Stimulated activated CD4-positive, alpha-beta T cell treated with anti-CD3 and anti-CD28 coated beads, Interleukin-4, amount 100 ng/mL, for 4 hours (primary cell): ENCODE measurements around the gene SYCP1.
"Not testable (repeated sequence)": the region's sequence is repeated elsewhere in the genome, so short reads cannot be mapped to it uniquely, and the experiment has no call there.

ENCODE experiments used
- DNase-seq, 2 experiments: peaks; one replicate each; pipeline ENCODE4 v3.0.0-alpha.2; 2020

SYCP1 gene

DNA sequence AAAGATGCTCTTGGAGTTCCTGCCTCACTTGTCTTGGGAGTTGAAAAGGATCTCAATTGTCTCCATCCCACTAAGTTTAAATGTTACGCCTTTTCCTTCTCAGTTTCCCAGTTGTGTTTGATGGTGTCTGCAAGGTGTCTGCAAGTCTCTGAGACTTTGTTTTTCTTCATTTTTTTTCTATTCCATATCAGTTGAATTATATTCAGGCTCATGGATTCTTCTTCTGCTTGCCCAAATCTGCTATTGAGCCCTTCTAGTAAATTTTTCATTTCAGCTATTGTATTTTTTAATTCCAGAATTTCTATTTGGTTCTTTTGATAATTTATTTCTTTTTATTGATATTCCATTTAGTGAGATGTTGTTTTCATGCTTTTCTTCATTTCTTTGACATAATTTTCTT, 127.6 kb downstream of the SYCP1 start:
- no peak for DNase-seq

DNA sequence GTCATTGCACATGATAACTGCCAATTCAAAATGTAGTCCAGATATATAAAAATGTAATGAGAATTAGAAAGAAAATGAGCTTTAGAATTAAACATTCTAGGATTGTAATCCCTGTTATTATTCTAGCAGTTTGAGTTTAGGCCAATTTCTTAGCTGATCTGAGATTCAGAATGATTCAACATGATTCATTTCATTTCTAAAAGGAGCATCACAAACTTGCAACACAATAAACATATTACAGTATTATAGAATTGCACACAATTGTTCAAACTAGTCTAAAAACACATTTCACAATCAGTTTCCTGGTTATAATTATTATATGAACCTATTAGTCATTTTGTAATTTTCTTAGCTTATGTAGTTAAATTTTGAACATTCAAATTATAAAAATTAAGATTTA, 131.6 kb downstream of the SYCP1 start:
- DNase-seq, result no peak

DNA sequence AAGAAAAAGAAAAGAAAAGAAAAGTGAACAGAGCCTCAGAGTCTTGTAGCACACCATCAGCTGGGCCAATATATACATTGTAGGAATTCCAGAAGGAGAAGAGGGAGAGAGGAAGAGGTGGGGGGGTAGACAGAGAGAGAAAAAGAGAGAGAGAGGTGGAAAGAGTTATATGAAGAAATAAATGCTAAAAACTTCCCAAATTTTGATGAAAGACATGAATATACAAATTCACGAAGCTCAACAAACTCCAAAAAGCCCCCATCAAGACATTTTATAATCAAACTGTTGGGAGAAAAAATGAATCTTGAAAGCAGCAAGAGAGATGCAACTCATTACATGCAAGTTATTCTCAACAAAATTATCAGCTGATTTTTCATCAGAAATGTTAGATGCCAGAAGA, 133.4 kb downstream of the SYCP1 start:
- DNase-seq, result no peak

DNA sequence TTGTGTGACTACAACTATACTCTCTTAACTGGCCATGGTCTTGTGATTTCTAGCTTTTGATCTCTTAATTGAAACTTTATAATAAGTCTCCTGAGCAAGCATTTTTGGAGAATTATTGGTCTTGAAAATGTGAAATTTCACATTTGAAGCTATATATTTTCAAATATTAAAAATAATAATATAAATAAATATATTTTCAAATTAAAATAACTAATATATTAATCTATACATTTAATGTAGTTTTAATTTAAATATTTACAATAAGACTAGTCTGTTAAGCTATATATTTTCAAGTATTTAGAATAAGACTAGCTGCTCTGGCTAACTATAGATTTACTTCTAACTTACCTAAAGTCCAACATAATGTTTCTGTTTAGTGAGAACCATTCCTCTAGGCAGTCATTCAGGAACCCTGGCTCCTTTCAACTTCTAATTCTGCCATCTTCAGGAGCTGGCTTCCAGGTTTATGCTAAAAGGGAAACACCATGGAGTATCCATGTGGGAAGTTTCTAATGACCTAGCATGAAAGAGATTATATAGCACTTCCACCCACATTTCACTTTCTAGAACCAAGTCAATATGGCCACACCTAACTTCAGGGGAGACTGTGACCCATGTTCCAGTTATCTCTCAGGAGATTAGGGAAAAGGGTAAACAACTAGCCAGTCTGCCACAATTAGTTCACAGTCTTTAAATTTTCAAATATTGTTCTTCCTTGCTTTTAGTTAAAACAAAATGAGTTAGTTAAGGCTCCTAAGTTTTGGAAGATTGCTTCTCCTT, 143.0 kb downstream of the SYCP1 start:
- no peak for DNase-seq

DNA sequence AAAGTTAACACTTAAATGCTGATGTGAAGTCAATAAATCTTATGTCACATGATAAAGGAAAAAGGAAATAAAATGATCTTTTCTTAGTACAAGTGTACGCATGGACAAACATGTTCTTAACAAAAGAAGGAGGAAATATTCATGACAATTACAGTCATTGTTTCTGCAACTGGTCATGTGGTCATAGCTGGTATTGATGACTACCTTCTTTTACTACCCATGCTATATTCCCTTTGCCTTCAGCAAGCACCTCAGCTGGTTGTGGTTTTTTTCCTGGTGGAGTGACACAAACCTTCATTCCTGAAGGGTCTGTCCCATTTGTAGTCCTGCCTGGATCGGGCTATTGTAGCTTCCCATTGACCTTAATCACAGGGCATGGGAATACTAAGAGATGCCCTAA, 151.5 kb downstream of the SYCP1 start:
- DNase-seq, result no peak

DNA sequence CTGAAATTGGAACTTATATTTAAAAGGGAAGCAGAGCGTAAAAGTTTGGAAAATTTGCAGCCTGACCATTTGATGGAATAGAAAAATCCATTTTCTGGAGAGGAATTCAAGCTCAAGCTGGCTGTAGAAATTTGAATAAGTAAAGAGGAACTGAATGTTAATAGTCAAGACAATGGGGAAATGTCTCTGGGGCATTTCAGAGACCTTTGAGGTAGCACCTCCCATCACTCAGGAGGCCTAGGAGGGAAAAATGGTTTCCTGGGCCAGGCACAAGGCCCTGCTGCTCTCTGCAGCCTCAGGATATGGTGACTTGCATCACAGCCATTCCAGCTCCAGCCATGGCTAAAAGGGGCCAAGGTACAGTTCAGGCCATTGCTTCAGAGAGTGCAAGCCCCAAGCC, 157.3 kb downstream of the SYCP1 start:
- no peak for DNase-seq

DNA sequence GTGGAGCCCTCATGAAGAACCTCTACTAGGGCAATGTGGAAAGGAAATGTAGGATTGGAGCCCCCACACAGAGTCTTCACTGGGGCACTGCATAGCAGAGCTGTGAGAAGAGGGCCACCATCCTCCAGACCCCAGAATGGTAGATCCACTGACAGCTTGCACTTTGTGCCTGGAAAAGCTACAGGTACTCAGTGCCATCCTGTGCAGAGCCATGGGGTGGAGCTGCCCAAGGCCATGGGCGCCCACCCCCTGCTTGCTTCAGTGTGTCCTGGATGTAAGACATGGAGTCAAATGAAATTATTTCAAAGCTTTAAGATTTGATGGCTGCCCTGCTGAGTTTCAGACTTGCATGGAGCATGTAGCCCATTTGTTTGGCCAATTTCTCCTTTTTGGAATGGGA, 157.8 kb downstream of the SYCP1 start:
- no peak for DNase-seq

DNA sequence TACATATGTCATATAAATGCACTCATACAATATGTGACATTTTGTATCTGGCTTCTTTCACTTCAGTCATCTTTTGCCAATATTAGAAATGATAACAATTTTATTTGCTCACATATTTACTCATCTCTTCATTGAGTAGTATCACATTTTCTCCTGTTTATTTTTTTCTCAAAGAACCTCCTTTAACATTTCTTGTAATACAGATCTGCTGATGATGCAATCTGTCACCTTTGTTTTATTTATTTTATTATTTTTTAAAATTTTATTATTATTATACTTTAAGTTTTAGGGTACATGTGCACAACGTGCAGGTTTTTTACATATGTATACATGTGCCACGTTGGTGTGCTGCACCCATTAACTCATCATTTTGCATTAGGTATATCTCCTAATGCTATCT, 159.1 kb downstream of the SYCP1 start:
- no peak for DNase-seq

DNA sequence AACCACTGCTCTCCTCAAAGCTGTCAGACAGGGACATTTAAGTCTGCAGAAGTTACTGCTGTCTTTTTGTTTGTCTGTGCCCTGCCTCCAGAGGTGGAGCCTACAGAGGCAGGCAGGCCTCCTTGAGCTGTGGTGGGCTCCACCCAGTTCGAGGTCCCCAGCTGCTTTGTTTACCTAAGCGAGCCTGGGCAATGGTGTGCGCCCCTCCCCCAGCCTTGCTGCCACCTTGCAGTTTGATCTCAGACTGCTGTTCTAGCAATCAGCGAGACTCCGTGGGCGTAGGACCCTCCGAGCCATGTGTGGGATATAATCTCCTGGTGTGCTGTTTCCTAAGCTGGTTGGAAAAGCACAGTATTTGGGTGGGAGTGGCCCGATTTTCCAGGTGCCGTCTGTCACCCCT, 164.9 kb downstream of the SYCP1 start:
- DNase-seq, result not testable (repeated sequence)

DNA sequence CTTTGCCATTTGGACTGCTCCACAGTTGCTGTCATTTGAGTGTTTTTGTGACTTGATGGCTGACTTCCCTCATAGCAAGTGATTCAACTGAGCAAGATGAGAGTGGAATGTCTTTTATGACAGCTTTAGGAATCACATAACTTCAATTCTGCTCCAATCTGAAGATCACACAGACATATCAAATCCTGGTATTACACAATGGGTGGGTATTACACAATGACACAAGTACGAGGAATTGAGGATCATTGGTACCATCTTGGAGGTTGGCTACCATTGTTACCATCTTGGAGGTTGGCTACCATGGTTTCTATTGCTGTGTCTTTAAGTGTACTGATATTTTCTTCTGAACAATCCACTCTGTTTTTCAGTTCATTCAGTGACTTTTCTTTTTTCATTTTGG, 166.5 kb downstream of the SYCP1 start:
- no peak for DNase-seq

DNA sequence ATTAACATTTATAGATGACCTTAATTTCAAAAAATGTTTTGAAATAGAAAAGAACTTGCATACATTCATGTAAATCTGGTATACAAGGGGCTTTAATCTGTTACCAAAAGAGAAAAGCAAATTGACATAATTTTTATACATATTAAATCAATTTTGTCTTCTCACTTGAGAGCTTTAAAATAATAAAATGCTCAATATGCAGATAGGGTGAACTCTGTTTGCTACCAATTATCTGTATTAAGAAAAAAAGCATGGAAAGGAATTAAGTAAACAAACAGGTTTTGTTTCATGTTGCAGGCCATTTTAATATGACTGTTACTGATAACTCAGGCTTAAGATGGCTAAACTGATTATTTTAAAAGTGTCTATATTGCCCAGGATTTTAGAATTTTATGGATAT, 168.9 kb downstream of the SYCP1 start:
- DNase-seq, result no peak

DNA sequence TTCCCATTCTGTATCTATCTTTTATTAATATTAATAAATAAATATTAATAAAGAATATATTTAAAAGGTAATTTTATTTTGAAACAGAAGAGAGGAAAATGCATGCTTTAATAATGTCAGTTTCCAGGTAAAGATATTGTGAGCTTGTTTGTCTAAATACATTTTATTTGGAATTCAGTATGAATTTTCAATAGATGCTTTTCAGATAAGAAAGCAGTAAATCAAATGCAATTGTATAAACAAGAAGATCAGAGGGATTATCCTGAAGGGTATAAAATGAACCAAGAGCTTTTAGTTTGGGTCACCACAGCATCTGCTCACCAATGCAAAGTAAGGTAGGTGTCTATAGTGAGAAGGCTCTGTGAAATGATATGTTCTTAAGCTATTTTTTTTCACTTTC, 174.9 kb downstream of the SYCP1 start, which contains the start of gene TSHB:
TSHB (plus strand) TSS at position 301 of the 400 bp plus-strand sequence. CDS start 3,537 bp downstream, outside the sequence.
- DNase-seq, result no peak

DNA sequence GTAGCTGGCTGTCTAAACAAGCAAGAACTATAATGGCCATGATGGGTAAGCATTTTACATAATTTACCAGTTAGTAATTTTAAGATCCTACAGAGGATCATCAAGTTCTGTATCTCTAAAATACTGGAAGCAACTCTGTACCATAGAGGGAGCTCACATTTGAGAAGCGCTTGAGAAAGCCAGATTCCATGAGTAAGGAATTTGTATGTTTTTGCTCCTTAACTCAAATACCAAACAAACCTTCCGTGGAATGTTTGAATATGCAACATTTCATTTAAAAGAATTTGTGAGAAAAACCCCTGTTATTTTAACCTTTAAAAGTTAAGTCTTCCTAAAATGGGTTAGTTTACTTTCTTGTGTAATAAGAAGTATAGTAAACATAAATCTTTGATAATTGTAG, 176.9 kb downstream of the SYCP1 start:
- no peak for DNase-seq

DNA sequence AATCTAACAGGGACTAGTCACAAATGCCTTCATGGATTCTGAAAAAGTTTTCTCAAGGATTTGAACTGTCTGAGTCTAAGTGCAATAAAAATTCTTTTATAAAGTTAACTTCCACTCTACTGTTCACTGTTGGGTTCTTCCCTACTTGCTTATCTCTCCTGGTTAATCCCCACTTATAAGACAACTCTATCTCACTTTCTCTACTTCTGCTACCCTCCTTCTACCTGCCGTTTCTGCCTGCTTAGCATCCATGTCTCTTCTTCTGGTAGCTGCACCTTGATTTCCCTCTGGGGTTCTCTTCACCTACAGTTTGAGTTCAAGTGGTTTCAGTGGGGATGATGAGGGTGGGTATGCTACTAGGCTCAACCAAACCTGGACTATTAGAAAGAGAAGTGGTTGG, 181.0 kb downstream of the SYCP1 start:
- DNase-seq, result no peak

DNA sequence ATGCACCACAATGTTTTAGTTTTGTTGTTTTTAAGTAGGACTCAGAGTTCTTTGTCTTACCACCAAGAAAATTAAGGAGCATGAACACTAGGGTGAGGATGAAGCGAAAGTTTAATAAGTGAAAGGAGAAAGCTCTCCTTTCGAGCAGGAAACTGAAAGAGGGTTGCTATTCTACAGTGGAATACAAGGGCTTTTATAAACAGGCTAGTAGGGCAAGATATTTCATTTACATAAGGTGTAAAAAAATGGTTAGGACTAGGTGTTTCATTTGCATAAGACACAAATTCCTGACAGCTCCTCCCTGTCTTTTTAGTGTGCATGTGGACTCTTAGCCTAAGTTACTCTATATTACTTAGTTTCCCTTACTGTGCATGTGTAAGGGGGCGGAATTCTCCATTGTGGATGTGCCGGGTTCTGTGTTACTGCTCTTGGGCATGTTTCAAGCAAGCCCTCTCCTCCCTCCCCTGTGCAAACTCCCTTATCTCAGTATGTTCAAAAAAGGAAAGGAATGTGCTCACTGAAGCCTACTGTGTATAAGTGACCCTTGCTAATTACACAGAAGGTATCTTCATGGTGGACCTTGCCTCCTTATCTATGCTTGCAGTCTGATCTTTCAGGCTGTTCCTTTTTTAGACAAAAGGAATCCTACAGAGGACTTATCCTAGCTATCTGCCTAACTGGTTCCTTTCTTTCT, 182.3 kb downstream of the SYCP1 start:
- no peak for DNase-seq

DNA sequence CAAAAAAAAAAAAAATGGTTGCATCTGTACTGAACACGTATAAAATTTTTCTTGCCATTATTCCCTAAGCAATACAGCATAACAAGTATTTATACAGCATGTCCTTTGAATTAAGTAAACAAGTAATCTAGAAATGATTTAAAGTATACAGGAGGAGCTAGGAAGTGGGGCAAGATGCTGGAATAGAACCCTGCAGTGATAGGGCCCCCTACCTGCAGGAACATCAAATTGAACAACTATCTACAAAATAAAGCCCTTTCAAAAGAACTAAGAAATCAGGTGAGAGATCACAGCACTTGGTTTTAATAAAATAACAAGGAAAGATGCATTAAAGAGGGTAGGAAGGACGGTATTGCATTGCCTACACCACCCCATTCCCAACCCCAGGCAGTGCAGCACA, 185.8 kb downstream of the SYCP1 start:
- no peak for DNase-seq

DNA sequence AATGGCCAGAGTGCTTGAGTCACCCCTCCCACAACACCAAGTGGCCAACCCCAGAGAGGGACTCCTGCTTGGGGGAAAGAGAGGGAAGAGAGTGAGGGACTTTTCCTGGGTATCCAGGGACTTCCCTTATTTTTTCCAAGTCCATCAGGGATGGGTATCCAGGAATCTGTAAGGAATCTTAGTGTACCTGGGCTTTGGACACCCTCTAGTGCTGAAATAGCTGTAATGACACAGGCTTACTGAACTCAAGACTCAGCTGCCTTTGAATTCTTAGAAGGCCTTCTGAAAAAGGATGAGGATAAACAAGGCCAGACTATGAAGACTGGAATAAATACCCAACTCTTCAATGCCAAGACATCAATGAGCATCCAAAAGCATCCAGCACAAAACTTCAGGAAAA, 187.0 kb downstream of the SYCP1 start:
- no peak for DNase-seq
